K562 (cell line): Measurements from ENCODE around the gene MGST2. TPM values are rescaled to one million over a fixed set of nuclear protein-coding genes. Genes with fewer than 3 reads are reported as not detected.

Source experiments
- BRF2 ChIP-seq: IDR thresholded peaks from 3 replicates; pipeline ENCODE4 v1.6.1; 2011; ENCODE audit warnings: borderline replicate concordance, mild to moderate bottlenecking; ENCODE audit not compliant: insufficient read length, insufficient read depth
- CBX5 ChIP-seq: IDR thresholded peaks from 2 replicates; pipeline ENCODE4 v1.6.1; 2014; ENCODE audit warnings: low read depth, borderline replicate concordance
- ESRRA ChIP-seq: fragments of 450-650 bp; IDR thresholded peaks from 2 replicates; pipeline ENCODE4 v1.6.1; 2014; ENCODE audit warnings: low read depth, mild to moderate bottlenecking, moderate library complexity, borderline replicate concordance
- ETV1 ChIP-seq: fragments of 450-650 bp; conservative IDR thresholded peaks from 2 replicates; pipeline ENCODE4 v1.6.1; 2016; ENCODE audit warnings: missing genetic modification characterization, control low read depth, low read depth, missing compliant biosample characterization
- FOXJ3 ChIP-seq: sonication (generic); formaldehyde crosslinking; IDR thresholded peaks from 2 replicates; pipeline ENCODE4 v1.4.0; 2020; ENCODE audit warnings: mild to moderate bottlenecking, missing genetic modification reagents
- FOXK2 ChIP-seq, 2 experiments: fragments of 450-650 bp; IDR thresholded peaks in 1 of 2; conservative IDR thresholded peaks in 1 of 2; 2 replicates each; pipeline ENCODE4 v1.6.1; 2016; ENCODE audit warnings: low read depth in 2 of 2, mild to moderate bottlenecking in 1 of 2
- HNRNPLL ChIP-seq: fragments of 200-400 bp; formaldehyde crosslinking; IDR thresholded peaks from 2 replicates; pipeline ENCODE4 v1.6.1; 2017; ENCODE audit warnings: low read length, low read depth, mild to moderate bottlenecking; ENCODE audit not compliant: poor library complexity, severe bottlenecking
- KDM5B ChIP-seq: fragments of 200-600 bp; sonication (generic); IDR thresholded peaks from 2 replicates; pipeline ENCODE4 v1.6.1; 2012; ENCODE audit warnings: low read depth, mild to moderate bottlenecking, moderate library complexity, low read length, control low read depth, inconsistent platforms; ENCODE audit not compliant: insufficient replicate concordance
- L3MBTL2 ChIP-seq: fragments of 450-650 bp; IDR thresholded peaks from 2 replicates; pipeline ENCODE4 v1.6.1; 2016; ENCODE audit warnings: mild to moderate bottlenecking, moderate library complexity
- STAT6 ChIP-seq: sonication (generic); formaldehyde crosslinking; IDR thresholded peaks from 2 replicates; pipeline ENCODE4 v1.8.1; 2023; ENCODE audit warnings: mild to moderate bottlenecking, missing genetic modification reagents
- TAF1 ChIP-seq: IDR thresholded peaks from 2 replicates; pipeline ENCODE4 v1.6.1; 2011; ENCODE audit warnings: mild to moderate bottlenecking, low read length, moderate library complexity; ENCODE audit not compliant: insufficient read depth, control insufficient read depth, severe bottlenecking; ENCODE audit errors: extremely low read depth
- TFAP4 ChIP-seq: sonication (generic); formaldehyde crosslinking; IDR thresholded peaks from 2 replicates; pipeline ENCODE4 v1.8.0; 2022; ENCODE audit warnings: missing genetic modification reagents, mild to moderate bottlenecking, moderate library complexity, borderline replicate concordance
- WHSC1 ChIP-seq: IDR thresholded peaks from one replicate; pipeline ENCODE4 v1.6.1; 2012; ENCODE audit warnings: low read length, control low read depth, inconsistent platforms
- YBX1 ChIP-seq: fragments of 450-650 bp; IDR thresholded peaks from 2 replicates; pipeline ENCODE4 v1.7.1; 2016; ENCODE audit warnings: mild to moderate bottlenecking
- ZFX ChIP-seq: sonication (generic); formaldehyde crosslinking; IDR thresholded peaks from 2 replicates; pipeline ENCODE4 v1.8.0; 2022; ENCODE audit warnings: mild to moderate bottlenecking, missing genetic modification reagents, moderate library complexity
- ZNF224 ChIP-seq: sonication (generic); formaldehyde crosslinking; IDR thresholded peaks from 2 replicates; pipeline ENCODE4 v1.8.0; 2022; ENCODE audit warnings: mild to moderate bottlenecking, missing genetic modification reagents
- ZNF354B ChIP-seq: fragments of 250-450 bp; sonication (Bioruptor Pico); IDR thresholded peaks from 2 replicates; pipeline ENCODE4 v1.4.0; 2020
- ZNF444 ChIP-seq: fragments of 250-450 bp; sonication (Bioruptor Pico); IDR thresholded peaks from 2 replicates; pipeline ENCODE4 v1.4.0; 2020; ENCODE audit warnings: mild to moderate bottlenecking, moderate library complexity
- ZNF512 ChIP-seq: IDR thresholded peaks from 2 replicates; pipeline ENCODE4 v1.6.1; 2016; ENCODE audit warnings: missing genetic modification characterization, missing compliant biosample characterization
- ZNF764 ChIP-seq: fragments of 250-450 bp; sonication (Bioruptor Pico); IDR thresholded peaks from 2 replicates; pipeline ENCODE4 v1.4.0; 2020; ENCODE audit warnings: low read depth, mild to moderate bottlenecking, moderate library complexity
- polyA plus RNA-seq, 8 experiments: library from polyadenylated mRNA; depleted of rRNA in 4 of 8; stranded (reverse) in 5 of 8; unstranded in 3 of 8; fragments of >200 nt; fragmentation: Nextera tagmentation in 2 of 8; fragmentation: Illumina TruSeq in 1 of 8; extraction: Ambion mirVana in 2 of 8; extraction: Trizol in 1 of 8; gene quantifications; 2 replicates each; pipeline versions ENCODE4 v1.2.1 to v1.2.3, GENCODE V29; 2011 to 2014; ENCODE audit warnings: inconsistent platforms in 1 of 8, missing spikeins in 1 of 8
- total RNA-seq, 7 experiments: library from RNA; depleted of rRNA in 6 of 7; stranded (reverse); fragments of >200 nt in 6 of 7; fragmentation: Illumina TruSeq in 2 of 7; extraction: Trizol in 2 of 7; gene quantifications; 2 replicates each; pipeline versions ENCODE4 v1.2.1 to v1.2.3, GENCODE V29; 2011 to 2021; ENCODE audit warnings: low replicate concordance in 1 of 7

Gene MGST2
- total and polyA plus RNA-seq, 9 of the 15 experiments (the other 6 are each of a cell fraction or from before 2014, with no cell fraction given): 38.7 to 115 (median 84.6) TPM

GRCh38 chr4:139666735-139667281 lies 1.2 kb downstream of the MGST2 start (continued):
- TF ChIP-seq BRF2: no peak
- peak; percentile 72 for TF ChIP-seq ZFX (CRISPR knock-in tag)
- TF ChIP-seq CBX5: no peak
- TF ChIP-seq ZNF354B (CRISPR knock-in tag): no peak
- TF ChIP-seq L3MBTL2: peak; percentile 87
- no peak for TF ChIP-seq ZNF512 (tag)
- TF ChIP-seq ETV1 (tag): 0 out of 2 replicates have a peak, but pooled peaks have one; percentile 18
- TF ChIP-seq ZNF444 (CRISPR knock-in tag): no peak
- no peak for TF ChIP-seq YBX1
- no peak; the same call in 1 of the 2 replicates for TF ChIP-seq ESRRA
- TF ChIP-seq TFAP4 (CRISPR knock-in tag): peak; percentile 60
- no peak for TF ChIP-seq HNRNPLL
- TF ChIP-seq TAF1: peak; percentile 47
- TF ChIP-seq KDM5B: peak; percentile 49
- TF ChIP-seq STAT6 (CRISPR knock-in tag): no peak
- no peak for TF ChIP-seq ZNF224 (CRISPR knock-in tag)
- peak; percentile 28 to 32; a peak in 2 of 4 replicates for TF ChIP-seq FOXK2 (conservative IDR thresholded peaks at IDR 0.05 in 1 of 2, IDR thresholded peaks at IDR 0.05 in 1 of 2; ENCODE audit: low read depth in 2 of 2)
- no peak for TF ChIP-seq FOXJ3 (CRISPR knock-in tag)
- no peak for TF ChIP-seq WHSC1
- no peak for TF ChIP-seq ZNF764 (CRISPR knock-in tag)
